Skeletal muscle tissue (tissue), 4 donors: ENCODE measurements around the gene GUCY1A2. TPM values are rescaled to one million over a fixed set of nuclear protein-coding genes. Genes with fewer than 3 reads are reported as not detected.

Source experiments
- H3K27ac ChIP-seq: one replicate; pipeline ENCODE4 v1.7.0; 2013; ENCODE audit warnings: mild to moderate bottlenecking, low read depth, low read length, inconsistent platforms
- H3K27me3 ChIP-seq, 3 donors: one replicate each; pipeline ENCODE4 v1.7.0; 2013; ENCODE audit warnings: low read length in 3 of 3; ENCODE audit not compliant: control insufficient read depth in 3 of 3, insufficient read depth in 3 of 3
- H3K36me3 ChIP-seq, 3 donors: one replicate each; pipeline ENCODE4 v1.7.0; 2013; ENCODE audit warnings: low read length in 3 of 3; ENCODE audit not compliant: control insufficient read depth in 3 of 3, insufficient read depth in 3 of 3
- H3K4me1 ChIP-seq, 3 donors: one replicate each; pipeline ENCODE4 v1.7.0; 2013; ENCODE audit warnings: low read length in 3 of 3, mild to moderate bottlenecking in 3 of 3; ENCODE audit not compliant: control insufficient read depth in 3 of 3, insufficient read depth in 3 of 3
- H3K4me3 ChIP-seq, 3 donors: one replicate each; pipeline ENCODE4 v1.7.0; 2013; ENCODE audit warnings: low read length in 3 of 3
- H3K9ac ChIP-seq, 3 donors: one replicate each; pipeline ENCODE4 v1.7.0; 2013; ENCODE audit warnings: low read length in 3 of 3, mild to moderate bottlenecking in 3 of 3, moderate library complexity in 2 of 3, low read depth in 1 of 3
- H3K9me3 ChIP-seq, 3 donors: one replicate each; pipeline ENCODE4 v1.7.0; 2013; ENCODE audit warnings: low read length in 3 of 3; ENCODE audit not compliant: control insufficient read depth in 3 of 3
- total RNA-seq: library from RNA; depleted of rRNA; stranded (reverse); fragments of >200 nt; gene quantifications from one replicate; pipeline ENCODE4 v1.2.3, GENCODE V29; 2014
- donor health status: Osteomylitis.

GUCY1A2 gene
- total RNA-seq, 1 donor from 2014 or later: 15.7 TPM

DNA sequence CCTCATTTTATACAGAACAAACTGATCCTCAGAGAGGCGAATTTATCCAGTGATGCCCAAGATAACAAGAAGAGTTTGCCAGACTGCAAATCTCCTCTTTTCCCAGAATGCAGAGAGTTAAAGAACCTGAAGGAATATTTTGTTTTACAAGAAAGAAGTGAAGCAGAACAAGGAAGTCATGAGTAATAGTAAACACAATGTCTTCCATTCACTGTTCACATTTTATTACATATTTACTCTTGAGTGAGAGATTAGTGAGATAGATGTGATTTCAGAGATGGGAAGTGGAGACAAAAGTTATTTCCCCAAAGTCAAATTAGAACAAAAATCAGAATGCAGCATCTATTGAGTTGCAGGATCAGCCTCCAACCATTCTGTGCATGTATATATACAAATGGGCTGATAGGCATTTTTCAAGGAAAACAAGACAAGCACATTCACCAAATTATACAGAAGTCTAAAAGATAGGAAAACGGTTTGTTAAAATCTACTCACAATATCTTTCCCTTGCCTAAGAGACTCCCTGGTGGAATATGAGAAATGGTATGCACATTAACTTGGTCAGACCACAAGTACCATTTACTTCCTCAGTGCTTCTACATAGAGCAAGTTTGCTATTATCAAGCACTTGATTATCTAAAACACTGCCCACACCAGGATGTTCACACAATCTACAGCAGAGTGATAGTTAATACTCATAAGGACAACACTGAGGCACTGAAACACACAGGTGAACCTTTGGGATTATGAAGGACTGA, 12.0 kb downstream of the GUCY1A2 start:
- Histone ChIP-seq H3K9me3 (no peaks in the 10 kb centered on the region), H3K36me3 (no peaks in the 10 kb centered on the region), H3K27ac (no peak overlapping the region), H3K9ac (no peak overlapping the region), H3K4me1 (no peaks in the 10 kb centered on the region), H3K27me3 (no peaks in the 10 kb centered on the region), H3K4me3 (no peak overlapping the region)

- Histone ChIP-seq H3K4me3 (no peak overlapping the region), H3K4me1 (no peaks in the 10 kb centered on the region), H3K27ac (no peak overlapping the region), H3K27me3 (no peaks in the 10 kb centered on the region), H3K9me3 (no peaks in the 10 kb centered on the region), H3K9ac (no peak overlapping the region), H3K36me3 (no peaks in the 10 kb centered on the region)
Observed at GRCh38 chr11:106999196-106999595, 19.1 kb downstream of the GUCY1A2 start.

DNA sequence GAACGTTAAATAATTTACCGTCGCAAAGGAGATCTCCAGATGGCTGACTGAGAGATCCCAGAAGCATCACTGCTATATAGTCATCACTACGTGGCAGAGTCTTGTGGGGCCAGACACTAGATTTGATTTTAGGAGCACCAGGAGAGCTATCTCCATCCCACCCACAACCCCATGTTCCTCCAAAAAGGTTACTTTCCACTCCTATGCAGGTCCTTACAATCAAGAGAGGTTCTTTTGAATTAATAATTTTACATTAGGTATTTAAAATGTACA, 19.4 kb downstream of the GUCY1A2 start:
- no peak overlapping the region for H3K27ac ChIP-seq
- no peak overlapping the region for H3K9ac ChIP-seq
- H3K4me3 ChIP-seq: no peak overlapping the region
- H3K9me3 ChIP-seq: no peaks in the 10 kb centered on the region
- H3K4me1 ChIP-seq: no peaks in the 10 kb centered on the region
- no peaks in the 10 kb centered on the region for H3K36me3 ChIP-seq
- H3K27me3 ChIP-seq: no peaks in the 10 kb centered on the region

GRCh38 chr11:106998116-106998915, 20.0 kb downstream of the GUCY1A2 start:
- Histone ChIP-seq H3K4me3 (no peak overlapping the region), H3K4me1 (no peaks in the 10 kb centered on the region), H3K27me3 (no peaks in the 10 kb centered on the region), H3K9me3 (no peaks in the 10 kb centered on the region), H3K36me3 (no peaks in the 10 kb centered on the region), H3K27ac (no peak overlapping the region), H3K9ac (no peak overlapping the region)

DNA sequence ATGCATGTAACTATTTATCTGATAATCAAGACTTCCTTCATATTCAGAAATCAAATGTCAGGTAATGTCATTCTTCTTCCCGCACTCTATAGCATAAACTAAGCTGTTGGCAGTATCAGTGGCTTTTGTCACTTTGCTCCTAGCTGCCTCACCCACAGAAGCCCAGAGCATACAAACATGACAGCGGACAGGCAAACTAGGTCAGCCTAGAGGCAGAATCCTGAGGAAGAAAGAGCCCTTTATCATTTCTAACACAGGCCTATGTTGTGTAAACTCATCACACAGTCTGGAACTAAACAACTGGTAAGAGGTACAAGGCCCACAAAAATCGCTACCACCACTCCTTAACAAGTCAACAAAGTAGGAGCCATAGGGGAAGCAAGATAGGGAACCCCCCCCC, 21.0 kb downstream of the GUCY1A2 start:
- H3K27me3 ChIP-seq: no peaks in the 10 kb centered on the region
- H3K27ac ChIP-seq: no peak overlapping the region

GRCh38 chr11:106996691-106997090, 21.6 kb downstream of the GUCY1A2 start:
- Histone ChIP-seq H3K9ac (no peak overlapping the region), H3K4me3 (no peak overlapping the region), H3K27ac (no peak overlapping the region)

More for the DNA sequence above, 21.0 kb downstream of the GUCY1A2 start:
- no peak overlapping the region for H3K9ac ChIP-seq
- no peaks in the 10 kb centered on the region for H3K9me3 ChIP-seq
- H3K4me1 ChIP-seq: no peaks in the 10 kb centered on the region
- no peak overlapping the region for H3K4me3 ChIP-seq
- no peaks in the 10 kb centered on the region for H3K36me3 ChIP-seq

DNA sequence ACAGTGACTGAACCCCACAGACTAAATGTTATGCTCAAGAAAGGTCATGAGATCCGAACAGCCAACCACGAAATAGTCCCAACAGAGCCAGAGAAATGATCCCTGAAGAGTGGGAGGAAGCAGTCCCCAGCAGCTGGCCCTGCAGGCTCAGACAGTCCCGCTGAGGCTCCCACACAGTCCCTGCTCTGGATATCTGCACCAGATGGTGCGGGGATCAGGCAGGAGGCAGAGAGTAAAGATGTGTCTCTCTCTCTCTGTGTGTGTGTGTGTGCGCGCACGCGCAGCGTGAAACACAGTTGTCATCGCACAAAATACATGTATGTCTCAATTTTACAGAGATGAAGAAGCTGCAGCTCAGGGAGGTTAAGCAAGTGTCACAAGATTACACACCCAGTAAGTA, 27.9 kb downstream of the GUCY1A2 start:
- H3K9ac ChIP-seq: no peak overlapping the region

More at GRCh38 chr11:106996691-106997090, 21.6 kb downstream of the GUCY1A2 start:
- no peaks in the 10 kb centered on the region for H3K36me3 ChIP-seq
- H3K9me3 ChIP-seq: no peaks in the 10 kb centered on the region
- H3K4me1 ChIP-seq: no peaks in the 10 kb centered on the region
- H3K27me3 ChIP-seq: no peaks in the 10 kb centered on the region

DNA sequence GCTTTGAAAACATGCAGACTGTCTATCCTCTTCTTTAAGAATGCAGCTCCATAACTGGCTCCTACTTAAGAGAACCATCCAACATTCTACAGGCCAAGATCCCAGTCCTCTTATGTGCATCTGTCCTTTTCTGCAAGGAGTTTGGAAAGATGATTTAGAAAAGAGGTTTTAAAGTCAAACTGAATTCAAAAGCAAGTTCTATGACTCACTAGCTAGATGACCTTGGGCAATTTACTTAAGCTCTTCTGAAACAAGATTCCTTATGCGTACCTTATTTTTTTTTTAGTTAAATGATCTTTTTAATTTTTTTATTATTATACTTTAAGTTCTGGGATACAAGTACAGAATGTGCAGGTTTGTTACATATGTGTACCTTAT, 29.2 kb downstream of the GUCY1A2 start:
- H3K36me3 ChIP-seq: no peaks in the 10 kb centered on the region
- H3K27ac ChIP-seq: peak overlapping the region; percentile 60
- no peak overlapping the region for H3K9ac ChIP-seq
- peaks cover 0 to 16% (median 4%) of the 10 kb centered on the region in 3 donors for H3K4me1 ChIP-seq
- no peak overlapping the region for H3K4me3 ChIP-seq
- H3K27me3 ChIP-seq: no peaks in the 10 kb centered on the region
- no peaks in the 10 kb centered on the region for H3K9me3 ChIP-seq

More for the DNA sequence above, 27.9 kb downstream of the GUCY1A2 start:
- no peaks in the 10 kb centered on the region for H3K9me3 ChIP-seq
- peak overlapping the region; percentile 23 for H3K27ac ChIP-seq
- peaks cover 0 to 16% (median 4%) of the 10 kb centered on the region in 3 donors for H3K4me1 ChIP-seq
- H3K4me3 ChIP-seq: no peak overlapping the region
- no peaks in the 10 kb centered on the region for H3K27me3 ChIP-seq
- H3K36me3 ChIP-seq: no peaks in the 10 kb centered on the region

DNA sequence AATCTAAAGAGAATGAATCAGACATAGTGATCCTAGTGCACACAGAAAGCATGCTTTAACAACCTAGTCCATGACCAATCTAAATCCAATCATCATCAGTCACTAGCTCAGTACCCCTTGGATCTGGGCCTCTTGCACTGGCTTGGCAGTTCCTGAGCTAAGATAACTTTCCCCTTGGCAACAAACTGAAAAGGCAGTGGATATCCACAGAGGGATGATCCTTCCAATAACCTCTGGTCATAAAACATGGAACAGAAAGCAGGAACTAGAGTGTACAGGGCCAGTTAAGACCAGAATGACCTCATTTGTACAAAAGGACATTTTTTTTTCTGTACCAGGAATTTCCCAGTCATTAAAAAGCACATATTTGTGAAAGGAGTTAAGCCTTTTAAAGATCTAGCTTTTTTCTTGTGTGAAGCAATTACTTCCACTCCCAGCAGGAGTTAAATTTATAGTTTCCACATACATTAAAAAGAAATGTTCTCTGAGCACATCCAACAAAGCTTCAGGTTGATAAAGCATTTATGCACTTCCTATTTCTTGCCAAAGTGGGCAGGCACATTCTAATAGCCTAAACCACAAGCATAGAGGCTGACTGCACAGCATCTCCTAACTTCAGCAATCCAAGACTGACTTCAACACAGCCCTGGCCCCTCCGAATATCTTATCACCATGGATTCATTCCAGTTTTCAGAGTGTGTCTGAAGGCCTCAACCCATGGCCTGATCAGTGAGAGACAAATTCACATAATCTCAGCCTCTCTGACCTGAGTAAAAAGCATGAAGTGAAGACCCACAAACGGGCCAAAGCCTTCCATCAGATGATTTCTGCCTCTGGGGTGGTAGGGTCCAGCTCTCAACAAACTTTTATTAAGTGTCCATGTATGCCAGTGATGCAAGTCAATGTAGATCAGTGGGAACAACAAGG, 29.9 kb downstream of the GUCY1A2 start:
- Histone ChIP-seq H3K27ac (peak overlapping the region; percentile 60), H3K4me1 (peaks cover 0 to 16% (median 4%) of the 10 kb centered on the region in 3 donors), H3K4me3 (no peak overlapping the region), H3K9me3 (no peaks in the 10 kb centered on the region), H3K9ac (no peak overlapping the region), H3K27me3 (no peaks in the 10 kb centered on the region), H3K36me3 (no peaks in the 10 kb centered on the region)
